HepG2 (cell line): ENCODE measurements around the gene LITAFD. TPM values are rescaled to one million over a fixed set of nuclear protein-coding genes. Genes with fewer than 3 reads are reported as not detected.

Experiments
- CEBPZ ChIP-seq: IDR thresholded peaks from 2 replicates; pipeline ENCODE4 v1.6.1; 2012; ENCODE audit warnings: low read length, improper control_type of control experiment
- CENPT ChIP-seq: sonication (generic); formaldehyde crosslinking; IDR thresholded peaks from 2 replicates; pipeline ENCODE4 v1.8.0; 2022; ENCODE audit warnings: low read depth, mild to moderate bottlenecking, moderate library complexity, missing genetic modification reagents
- CREM ChIP-seq, 2 experiments: sonication (generic) in 1 of 2; formaldehyde crosslinking in 1 of 2; IDR thresholded peaks; 2 replicates each; pipeline versions ENCODE4 v1.4.0 to v1.6.1; 2016 to 2020; ENCODE audit warnings: antibody characterized with exemption in 1 of 2, mild to moderate bottlenecking in 1 of 2, missing genetic modification reagents in 1 of 2
- HDAC2 ChIP-seq: sonication (generic); formaldehyde crosslinking; IDR thresholded peaks from 2 replicates; pipeline ENCODE4 v1.4.0; 2020; ENCODE audit warnings: missing genetic modification reagents
- HDAC6 ChIP-seq: fragments of 200-600 bp; sonication (generic); IDR thresholded peaks from 2 replicates; pipeline ENCODE4 v1.7.0; 2017; ENCODE audit warnings: mild to moderate bottlenecking, antibody characterized with exemption, low read length, low read depth
- HOXD1 ChIP-seq: sonication (generic); formaldehyde crosslinking; IDR thresholded peaks from 2 replicates; pipeline ENCODE4 v1.5.0; 2020; ENCODE audit warnings: missing genetic modification reagents
- JUND ChIP-seq: sonication (generic); formaldehyde crosslinking; IDR thresholded peaks from 2 replicates; pipeline ENCODE4 v1.8.0; 2022; ENCODE audit warnings: mild to moderate bottlenecking, missing genetic modification reagents
- KDM1A ChIP-seq: IDR thresholded peaks from 2 replicates; pipeline ENCODE4 v1.6.1; 2016; ENCODE audit warnings: missing compliant biosample characterization
- MYNN ChIP-seq: sonication (generic); formaldehyde crosslinking; IDR thresholded peaks from 2 replicates; pipeline ENCODE4 v1.4.0; 2020; ENCODE audit warnings: mild to moderate bottlenecking, low read depth, missing genetic modification reagents
- NFIC ChIP-seq: IDR thresholded peaks from 2 replicates; pipeline ENCODE4 v1.6.1; 2012; ENCODE audit warnings: mild to moderate bottlenecking, low read length, inconsistent platforms
- RAD21 ChIP-seq: fragments of 450-650 bp; formaldehyde crosslinking; IDR thresholded peaks from 2 replicates; pipeline ENCODE4 v1.5.0; 2020; ENCODE audit warnings: mild to moderate bottlenecking
- SPEN ChIP-seq: sonication (generic); formaldehyde crosslinking; IDR thresholded peaks from 2 replicates; pipeline ENCODE4 v1.5.1; 2020; ENCODE audit warnings: low read depth, mild to moderate bottlenecking, missing genetic modification reagents
- YEATS4 ChIP-seq: sonication (generic); formaldehyde crosslinking; IDR thresholded peaks from 2 replicates; pipeline ENCODE4 v1.4.0; 2020; ENCODE audit warnings: missing genetic modification reagents, borderline replicate concordance
- ZBTB34 ChIP-seq: sonication (generic); formaldehyde crosslinking; IDR thresholded peaks from 2 replicates; pipeline ENCODE4 v1.8.0; 2022; ENCODE audit warnings: mild to moderate bottlenecking, missing genetic modification reagents
- ZBTB4 ChIP-seq: sonication (generic); formaldehyde crosslinking; IDR thresholded peaks from 2 replicates; pipeline ENCODE4 v1.4.0; 2020; ENCODE audit warnings: missing genetic modification reagents, mild to moderate bottlenecking, borderline replicate concordance
- ZNF44 ChIP-seq: sonication (generic); formaldehyde crosslinking; IDR thresholded peaks from 2 replicates; pipeline ENCODE4 v1.5.1; 2020; ENCODE audit warnings: mild to moderate bottlenecking, missing genetic modification reagents
- ZNF441 ChIP-seq: sonication (generic); formaldehyde crosslinking; IDR thresholded peaks from 2 replicates; pipeline ENCODE4 v1.7.0; 2021; ENCODE audit warnings: missing genetic modification reagents, borderline replicate concordance
- ZNF569 ChIP-seq: sonication (generic); formaldehyde crosslinking; IDR thresholded peaks from 2 replicates; pipeline ENCODE4 v1.5.0; 2020; ENCODE audit warnings: mild to moderate bottlenecking, missing genetic modification reagents, moderate library complexity, borderline replicate concordance
- ZNF672 ChIP-seq: sonication (generic); formaldehyde crosslinking; IDR thresholded peaks from 2 replicates; pipeline ENCODE4 v1.8.1; 2022; ENCODE audit warnings: missing genetic modification reagents
- ZNF703 ChIP-seq: sonication (generic); formaldehyde crosslinking; IDR thresholded peaks from 2 replicates; pipeline ENCODE4 v1.5.1; 2020; ENCODE audit warnings: missing genetic modification reagents, mild to moderate bottlenecking, moderate library complexity, borderline replicate concordance
- polyA plus RNA-seq, 8 experiments: library from polyadenylated mRNA; depleted of rRNA in 3 of 8; stranded (reverse) in 7 of 8; unstranded in 1 of 8; fragments of >200 nt; fragmentation: Illumina TruSeq in 4 of 8; extraction: Trizol in 4 of 8; gene quantifications; 2 replicates each; pipeline versions ENCODE4 v1.2.1 to v1.2.3, GENCODE V29; 2011 to 2016; ENCODE audit warnings: low read depth in 4 of 8, missing spikeins in 1 of 8, mixed read lengths in 1 of 8; ENCODE audit not compliant: insufficient read depth in 1 of 8
- total RNA-seq, 5 experiments: library from RNA; depleted of rRNA; stranded (reverse); fragments of >200 nt; fragmentation: Illumina TruSeq; extraction: Trizol; gene quantifications; 2 replicates each; pipeline ENCODE4 v1.2.3, GENCODE V29; 2016; ENCODE audit warnings: low read depth in 1 of 5

Gene LITAFD
- total and polyA plus RNA-seq, 2 of the 13 experiments (the other 11 are each of a cell fraction or from before 2014, with no cell fraction given), result not detected

- TF ChIP-seq CENPT (CRISPR knock-in tag) (no peak), JUND (no peak), HDAC6 (no peak), MYNN (CRISPR knock-in tag) (no peak; the same call in 1 of the 2 replicates), HOXD1 (peak; percentile 52; the same call in 1 of the 2 replicates), CREM (IDR thresholded peaks at IDR 0.05) (peak; percentile 68; the same call in 1 of the 2 replicates), CREM (CRISPR knock-in tag; IDR thresholded peaks at IDR 0.05) (no peak), ZNF672 (CRISPR knock-in tag) (no peak), ZNF703 (peak; percentile 63; the same call in 1 of the 2 replicates), ZBTB4 (peak; percentile 89; the same call in 1 of the 2 replicates), ZBTB34 (no peak), CEBPZ (no peak), NFIC (no peak), ZNF44 (CRISPR knock-in tag) (no peak), ZNF569 (CRISPR knock-in tag) (no peak), KDM1A (CRISPR knock-in tag) (peak; percentile 76; the same call in 1 of the 2 replicates), RAD21 (CRISPR knock-in tag) (peak; percentile 58), YEATS4 (CRISPR knock-in tag) (peak; percentile 53; the same call in 1 of the 2 replicates), SPEN (CRISPR knock-in tag) (peak; percentile 35; the same call in 1 of the 2 replicates), ZNF441 (CRISPR knock-in tag) (peak; percentile 49; the same call in 1 of the 2 replicates), HDAC2 (CRISPR knock-in tag) (peak; percentile 95)
Measured at GRCh38 chr16:8859913-8860881, 22.0 kb upstream of the LITAFD start (continued).
